GM06990 (cell line): Measurements from ENCODE around the gene TMEM117.
"Not testable (repeated sequence)": the region's sequence is repeated elsewhere in the genome, so short reads cannot be mapped to it uniquely, and the experiment has no call there.

ENCODE experiments used
- DNase-seq: peaks from one replicate; pipeline ENCODE4 v3.0.0-alpha.2; 2011; ENCODE audit not compliant: insufficient read length; ENCODE audit errors: extremely low read depth
- H3K27me3 ChIP-seq: replicated peaks from 2 replicates; pipeline ENCODE4 v1.6.0; 2011; ENCODE audit warnings: low read length; ENCODE audit not compliant: control insufficient read depth, insufficient read depth
- H3K36me3 ChIP-seq: 2 replicates; pipeline ENCODE4 v1.5.1; 2011; ENCODE audit warnings: low read length; ENCODE audit not compliant: control insufficient read depth, insufficient read depth
- H3K4me3 ChIP-seq: replicated peaks from 2 replicates; pipeline ENCODE4 v1.5.1; 2011; ENCODE audit warnings: low read depth, mild to moderate bottlenecking, control low read depth, low read length
- CTCF ChIP-seq: IDR thresholded peaks from 2 replicates; pipeline ENCODE4 v1.5.1; 2011; ENCODE audit warnings: low read length, control low read depth, mild to moderate bottlenecking, inconsistent platforms; ENCODE audit not compliant: insufficient read depth, poor library complexity, severe bottlenecking

TMEM117 gene

GRCh38 chr12:44377443-44378187 lies 541.7 kb downstream of the TMEM117 start:
- DNase-seq = no peak

GRCh38 chr12:44379113-44379512 lies 543.2 kb downstream of the TMEM117 start:
- not testable (repeated sequence) for H3K36me3 ChIP-seq, DNase-seq, H3K4me3 ChIP-seq, H3K27me3 ChIP-seq

More at GRCh38 chr12:44377443-44378187, 541.7 kb downstream of the TMEM117 start:
- no peaks in the 10 kb centered on the region for H3K27me3 ChIP-seq
- no peaks in the 10 kb centered on the region for H3K36me3 ChIP-seq
- no peak for TF ChIP-seq CTCF
- H3K4me3 ChIP-seq = no peak overlapping the region

GRCh38 chr12:44379831-44380230 lies 544.0 kb downstream of the TMEM117 start:
- no peak for TF ChIP-seq CTCF
- no peaks in the 10 kb centered on the region for H3K27me3 ChIP-seq
- no peak for DNase-seq
- H3K36me3 ChIP-seq = no peaks in the 10 kb centered on the region
- no peak overlapping the region for H3K4me3 ChIP-seq

GRCh38 chr12:44380861-44381260 lies 545.0 kb downstream of the TMEM117 start:
- H3K4me3 ChIP-seq = no peak overlapping the region
- no peaks in the 10 kb centered on the region for H3K27me3 ChIP-seq
- no peaks in the 10 kb centered on the region for H3K36me3 ChIP-seq
- no peak for TF ChIP-seq CTCF
- DNase-seq = no peak

- Histone ChIP-seq H3K36me3 (no peaks in the 10 kb centered on the region), H3K27me3 (no peaks in the 10 kb centered on the region), H3K4me3 (no peak overlapping the region)
- no peak for DNase-seq
- no peak for TF ChIP-seq CTCF
These were observed 545.5 kb downstream of the TMEM117 start for GRCh38 chr12:44381341-44381740.

GRCh38 chr12:44384136-44384535 lies 548.3 kb downstream of the TMEM117 start:
- DNase-seq = no peak
- no peak overlapping the region for H3K4me3 ChIP-seq
- H3K36me3 ChIP-seq = no peaks in the 10 kb centered on the region
- no peak for TF ChIP-seq CTCF
- no peaks in the 10 kb centered on the region for H3K27me3 ChIP-seq
